22Rv1 (cell line): ENCODE results near the gene MAP1B.

Experiments
- CTCF ChIP-seq: fragments of 450-650 bp; IDR thresholded peaks from 2 replicates; pipeline ENCODE4 v1.5.1; 2017; ENCODE audit warnings: mild to moderate bottlenecking
- ZFX ChIP-seq: fragments of 450-650 bp; IDR thresholded peaks from 2 replicates; pipeline ENCODE4 v1.6.1; 2017; ENCODE audit warnings: antibody characterized with exemption, borderline replicate concordance

GRCh38 chr5:72077390-72077789 is 29.9 kb upstream of the MAP1B start:
- TF ChIP-seq CTCF (no peak), ZFX (no peak)
